HPDE6-E6E7 (cell line): ENCODE data around the gene CHST12.
"Not testable (repeated sequence)": the region's sequence is repeated elsewhere in the genome, so short reads cannot be mapped to it uniquely, and the experiment has no call there.

Experiments used
- DNase-seq: peaks from one replicate; pipeline ENCODE4 v3.0.0; 2011; ENCODE audit warnings: missing footprints; ENCODE audit errors: extremely low spot score

CHST12 gene

DNA sequence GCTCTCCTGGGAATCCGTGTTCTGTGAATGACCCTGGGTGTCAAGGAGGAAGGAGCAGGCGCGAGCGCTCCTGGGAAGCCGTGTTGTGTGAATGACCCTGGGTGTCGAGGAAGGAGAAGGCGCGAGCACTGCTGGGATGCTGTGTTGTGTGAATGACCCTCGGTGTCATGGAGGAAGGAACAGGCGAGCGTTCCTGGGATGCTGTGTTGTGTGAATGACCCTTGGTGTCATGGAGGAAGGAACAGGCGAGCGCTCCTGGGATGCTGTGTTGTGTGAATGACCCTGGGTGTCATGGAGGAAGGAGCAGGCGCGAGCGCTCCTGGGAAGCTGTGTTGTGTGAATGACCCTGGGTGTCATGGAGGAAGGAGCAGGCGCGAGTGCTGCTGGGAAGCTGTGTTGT lies 25.3 kb upstream of the CHST12 start:
- not testable (repeated sequence) for DNase-seq

DNA sequence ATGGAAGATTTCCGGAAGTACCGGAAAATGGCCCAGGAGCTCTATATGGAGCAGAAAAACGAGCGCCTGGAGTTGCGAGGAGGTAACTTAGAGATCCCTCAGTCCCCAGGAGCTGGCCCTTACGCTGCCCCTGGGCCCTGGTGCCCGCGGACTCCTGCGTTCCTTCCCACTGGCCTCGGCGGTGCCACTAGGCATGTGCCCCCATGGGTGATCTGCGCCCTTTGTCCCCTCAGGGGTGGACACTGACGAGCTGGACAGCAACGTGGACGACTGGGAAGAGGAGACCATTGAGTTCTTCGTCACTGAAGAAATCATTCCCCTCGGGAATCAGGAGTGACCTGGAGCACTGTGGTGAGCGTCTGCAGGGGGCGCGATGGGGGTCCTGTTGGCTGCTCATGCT lies 24.2 kb upstream of the CHST12 start:
- DNase-seq = no peak

DNA sequence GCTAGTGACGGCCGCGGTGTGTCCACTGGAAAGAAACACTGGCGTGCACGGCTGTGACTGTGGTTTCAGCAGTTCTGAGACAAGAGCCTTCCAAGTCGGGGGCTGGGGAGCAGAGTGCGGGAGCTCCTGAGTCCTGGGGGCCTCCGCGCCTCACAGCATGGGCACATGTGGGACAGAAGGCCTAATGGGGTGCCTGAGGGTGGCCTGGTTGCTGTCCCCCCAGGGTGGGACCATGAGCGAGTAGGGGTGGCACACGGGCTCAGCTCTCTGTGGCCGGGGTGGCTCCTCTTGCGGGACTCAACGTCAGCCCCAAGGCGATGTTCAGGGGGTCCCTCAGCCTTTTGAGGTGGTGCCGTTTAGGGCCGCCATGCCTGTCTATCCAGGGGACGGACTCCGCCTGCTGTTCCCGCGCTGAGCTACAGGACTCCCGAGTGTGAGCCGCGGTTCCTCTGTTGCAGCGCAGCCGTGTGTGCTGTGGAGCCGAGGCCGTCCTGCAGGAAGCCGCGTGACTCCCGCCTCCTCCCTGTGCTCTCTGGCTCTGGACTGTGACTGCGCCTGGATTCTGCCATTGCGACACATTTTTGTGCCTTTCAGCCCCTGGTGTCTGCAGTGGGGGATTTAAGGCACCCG lies 23.5 kb upstream of the CHST12 start:
- DNase-seq = no peak

DNA sequence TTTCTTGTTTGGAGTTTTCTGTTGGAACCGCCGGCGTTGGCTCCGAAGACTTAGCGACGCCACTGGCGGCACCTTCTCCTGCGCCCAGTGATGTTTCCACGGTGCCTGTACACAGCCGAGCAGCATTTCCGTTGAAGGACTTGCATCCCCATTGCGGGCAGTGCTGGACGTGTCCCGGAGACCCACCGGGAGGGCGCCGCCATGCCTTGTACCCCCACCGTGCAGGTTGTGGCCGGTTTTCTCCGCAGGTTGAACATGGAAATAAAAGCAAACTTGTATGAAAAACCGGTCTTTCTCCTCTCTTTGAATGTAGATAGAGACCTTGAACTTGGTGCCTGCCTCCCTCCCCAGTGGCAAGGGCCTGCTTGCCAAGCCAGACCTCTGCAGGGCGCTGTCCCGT lies 22.9 kb upstream of the CHST12 start:
- DNase-seq = no peak

DNA sequence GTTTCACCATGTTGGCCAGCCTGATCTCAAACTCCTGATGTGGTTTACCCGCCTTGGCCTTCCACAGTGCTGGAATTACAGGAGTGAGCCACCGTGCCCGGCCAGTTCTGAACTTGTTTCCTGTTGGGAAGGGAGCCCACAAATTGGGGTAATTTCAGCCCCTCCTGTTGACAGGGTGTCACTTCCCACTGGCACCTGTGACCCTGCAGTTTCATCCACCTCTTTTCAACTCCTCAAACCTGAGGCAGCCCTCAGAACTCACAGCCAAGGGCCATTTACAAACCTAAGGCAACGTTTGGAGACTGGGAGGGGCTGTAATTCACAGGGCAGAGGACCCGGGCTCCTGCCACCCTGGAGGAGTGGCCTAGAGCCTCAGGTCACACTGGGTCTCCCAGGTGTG lies 22.2 kb upstream of the CHST12 start:
- DNase-seq = no peak

DNA sequence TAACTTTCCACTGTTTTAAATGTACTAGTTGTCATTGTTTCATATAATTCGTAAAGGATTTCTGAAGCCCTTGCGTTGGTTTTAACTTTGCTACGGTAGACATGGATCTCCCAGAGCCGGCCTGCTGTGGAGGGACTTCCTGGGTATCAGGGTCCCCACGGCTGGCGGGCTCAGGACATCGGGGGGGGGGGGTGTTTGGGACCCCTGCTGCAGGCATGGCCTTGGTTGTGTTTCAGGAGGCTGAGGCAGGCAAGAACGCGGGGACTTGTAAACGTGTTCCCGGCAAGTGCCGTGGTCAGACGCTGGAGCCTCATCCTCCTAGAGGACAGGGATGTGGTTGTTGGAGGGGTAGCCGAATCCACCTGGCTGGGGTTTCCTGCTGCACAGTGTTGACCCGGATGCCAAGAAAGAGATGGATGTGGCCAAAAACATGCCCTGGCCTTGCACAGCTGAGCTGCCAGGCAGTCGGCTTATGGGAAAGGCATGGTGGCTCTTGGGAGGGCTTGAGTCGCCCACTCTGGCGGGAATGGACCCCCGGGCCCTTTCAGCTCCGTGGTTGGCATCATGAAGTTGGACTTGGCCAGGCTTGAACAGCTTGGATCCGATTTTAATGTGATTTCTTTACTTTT lies 21.4 kb upstream of the CHST12 start:
- DNase-seq = no peak

DNA sequence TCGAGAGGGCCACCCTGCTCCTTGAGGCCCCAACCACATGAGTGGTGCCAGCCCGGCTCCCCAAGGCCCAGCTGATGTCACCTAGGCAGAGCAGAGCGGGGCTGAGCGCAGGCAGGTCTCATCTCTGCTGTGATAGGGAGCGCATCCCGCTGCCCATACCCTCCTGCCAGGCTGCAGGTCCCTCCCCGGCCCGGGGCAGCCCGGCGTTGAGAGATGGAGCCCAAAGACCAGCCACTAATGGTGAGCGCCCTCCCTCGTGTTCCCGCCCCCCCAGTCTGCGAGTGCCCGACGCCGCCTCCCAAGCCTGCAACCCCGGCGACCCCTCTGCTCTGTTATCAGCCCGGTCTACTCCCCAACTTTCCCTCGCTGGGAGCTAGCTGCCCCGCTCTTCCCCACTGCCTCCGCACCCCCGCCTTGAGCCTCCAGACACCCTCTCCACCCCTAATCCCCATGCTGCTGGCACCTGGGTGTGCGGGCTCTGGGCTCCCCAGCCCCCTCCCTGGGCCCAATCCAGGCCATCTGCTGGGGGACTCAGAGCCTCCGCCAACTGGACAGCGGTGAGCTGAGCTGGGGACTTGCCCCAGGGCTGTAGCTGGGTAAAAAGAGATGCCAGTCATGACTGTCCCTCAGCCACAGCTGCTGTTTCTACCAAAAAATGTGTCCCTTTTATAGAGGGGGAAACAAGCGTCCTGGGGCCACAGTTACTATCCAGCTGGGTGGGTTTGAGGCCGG lies 19.7 kb upstream of the CHST12 start:
- no peak for DNase-seq

DNA sequence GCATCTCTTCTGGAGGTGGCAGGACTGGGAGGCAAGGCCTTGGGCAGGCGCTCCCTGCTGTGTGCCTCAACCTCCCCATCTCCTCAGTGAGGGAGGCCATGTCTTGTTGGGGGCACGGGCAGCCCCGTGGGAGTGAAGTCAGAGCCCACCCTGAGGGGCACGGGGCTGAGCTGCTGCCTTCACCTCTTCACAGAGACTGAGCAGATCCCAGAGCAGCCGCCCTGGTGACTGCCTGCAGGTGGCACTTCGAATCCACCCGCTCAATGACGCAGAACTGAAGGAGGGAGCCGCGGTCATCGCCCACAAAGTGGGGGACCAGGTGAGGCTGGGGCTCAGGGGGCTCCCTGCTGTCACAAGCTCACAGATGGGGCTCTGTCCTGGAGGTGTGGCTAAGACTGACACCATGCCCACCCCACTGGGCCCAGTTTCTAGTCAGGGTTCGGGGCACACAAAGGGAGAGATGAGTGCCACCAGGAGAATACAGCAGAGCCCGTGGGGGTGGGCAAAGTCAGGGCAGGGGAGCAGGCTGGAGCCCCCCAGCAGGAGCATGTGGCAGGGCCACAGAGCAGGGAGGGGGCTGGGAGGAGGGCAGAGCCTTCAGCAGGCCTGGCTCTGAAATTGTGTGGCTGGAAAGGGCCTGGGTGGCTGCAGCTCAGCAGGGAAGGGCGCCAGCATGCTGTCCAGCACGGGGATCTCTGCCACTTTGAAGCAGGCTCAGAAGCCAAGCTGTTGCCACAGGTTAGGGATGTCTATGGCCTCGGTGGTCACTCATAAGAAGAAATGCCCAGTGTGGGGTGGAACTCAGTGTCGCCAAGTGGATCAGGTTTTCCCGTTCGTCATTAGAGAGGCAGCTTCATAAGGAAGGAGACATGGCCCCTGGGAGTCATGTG lies 18.8 kb upstream of the CHST12 start:
- DNase-seq = no peak

DNA sequence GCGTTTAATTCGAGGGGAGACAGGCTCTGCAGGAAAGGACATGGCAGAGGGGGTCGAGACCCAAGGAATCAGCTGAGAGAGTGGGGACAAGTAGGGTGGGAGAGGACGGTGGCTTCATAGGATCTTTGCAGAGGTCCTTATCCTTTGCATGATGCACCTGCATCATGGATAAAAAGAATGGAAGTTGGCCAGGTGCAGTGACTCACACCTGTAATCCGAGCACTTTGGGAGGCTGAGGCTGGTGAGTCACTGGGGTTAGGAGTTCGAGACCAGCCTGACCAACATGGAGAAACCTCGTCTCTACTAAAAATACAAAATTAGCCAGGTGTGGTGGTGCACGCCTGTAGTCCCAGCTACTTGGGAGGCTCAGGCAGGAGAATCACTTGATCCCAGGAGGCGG lies 17.3 kb upstream of the CHST12 start:
- DNase-seq = not testable (repeated sequence)

DNA sequence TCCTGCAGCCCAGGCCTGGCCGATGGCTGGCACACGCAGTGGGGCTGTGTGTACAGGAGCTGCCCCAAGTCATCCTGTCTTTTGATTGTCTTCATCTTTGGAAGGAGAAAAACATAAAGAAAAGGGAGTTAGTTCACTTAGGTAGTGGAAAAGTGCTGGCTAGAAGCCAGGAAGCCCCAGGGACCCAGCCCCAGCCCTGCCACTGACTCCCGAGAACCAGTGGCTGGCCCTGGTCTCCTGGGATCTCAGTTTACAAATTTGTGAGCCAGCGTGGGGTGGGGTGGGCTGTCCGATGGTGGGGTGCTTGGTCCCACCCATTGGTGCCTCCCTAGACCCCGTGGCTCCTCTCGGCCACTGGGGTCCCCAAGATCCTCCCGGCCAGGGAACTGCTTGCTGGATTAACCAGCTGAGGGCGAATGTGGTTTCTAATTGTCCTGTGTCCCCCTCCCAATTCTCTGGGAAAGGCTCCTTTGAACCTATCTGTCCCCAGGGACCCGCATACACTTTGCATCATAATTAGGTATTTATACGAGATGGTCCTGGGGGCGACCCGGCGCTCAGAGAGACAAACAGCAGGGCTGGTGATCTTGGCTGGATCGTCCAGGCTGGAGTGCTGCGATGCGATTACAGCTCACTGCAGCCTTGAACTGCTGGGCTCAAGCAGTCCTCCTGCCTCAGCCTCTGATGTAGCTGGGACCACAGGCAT lies 16.3 kb upstream of the CHST12 start:
- DNase-seq = no peak

DNA sequence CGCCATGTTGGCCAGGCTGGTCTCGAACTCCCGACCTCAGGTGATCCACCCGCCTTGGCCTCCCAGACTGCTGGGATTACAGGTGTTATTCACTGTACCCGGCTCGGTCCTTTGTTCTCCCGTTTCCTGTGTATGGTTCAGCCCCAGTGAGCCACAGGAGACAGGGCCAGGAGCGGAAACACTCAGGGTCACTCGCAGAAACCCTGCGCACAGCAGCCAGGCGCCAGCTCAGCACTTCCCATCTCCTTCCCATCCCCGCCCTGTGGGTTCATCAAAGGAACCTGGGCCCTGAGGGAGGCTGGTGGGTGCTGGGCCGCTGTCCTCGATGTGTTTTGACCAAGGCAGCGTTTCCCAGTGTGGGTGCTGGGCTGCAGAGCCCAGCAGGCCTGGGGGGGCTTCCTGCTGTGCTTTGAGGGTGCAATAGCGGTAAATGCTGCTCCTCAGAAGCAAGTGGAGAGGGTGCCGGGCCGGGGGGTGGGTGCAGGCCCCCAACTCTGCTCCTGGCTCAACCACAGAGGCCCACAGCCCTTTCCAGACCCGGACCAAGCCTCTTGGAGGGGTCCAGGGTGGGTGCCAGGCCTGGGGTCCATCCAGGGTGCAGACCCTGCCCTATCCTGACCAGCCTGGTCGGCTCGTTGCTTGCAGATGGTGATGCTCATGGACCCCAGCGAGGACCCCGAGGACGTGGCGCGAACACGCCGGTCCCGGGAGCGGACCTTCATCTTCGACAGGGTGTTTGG lies 15.3 kb upstream of the CHST12 start:
- DNase-seq = no peak

DNA sequence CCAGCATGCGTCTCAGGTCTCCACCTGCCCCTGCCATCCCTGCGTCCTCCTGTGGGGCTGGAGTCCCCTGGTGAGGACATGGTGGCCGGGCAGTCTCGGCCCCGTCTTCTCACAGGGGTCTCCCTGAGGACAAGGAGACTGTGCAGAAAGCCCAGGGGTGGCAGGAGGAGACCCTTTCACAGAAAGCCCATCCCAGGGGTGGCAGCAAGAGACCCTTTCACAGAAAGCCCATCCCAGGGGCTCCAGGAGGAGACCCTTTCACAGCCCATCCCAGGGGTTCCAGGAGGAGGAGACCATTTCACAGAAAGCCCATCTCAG lies 14.8 kb upstream of the CHST12 start:
- no peak for DNase-seq

DNA sequence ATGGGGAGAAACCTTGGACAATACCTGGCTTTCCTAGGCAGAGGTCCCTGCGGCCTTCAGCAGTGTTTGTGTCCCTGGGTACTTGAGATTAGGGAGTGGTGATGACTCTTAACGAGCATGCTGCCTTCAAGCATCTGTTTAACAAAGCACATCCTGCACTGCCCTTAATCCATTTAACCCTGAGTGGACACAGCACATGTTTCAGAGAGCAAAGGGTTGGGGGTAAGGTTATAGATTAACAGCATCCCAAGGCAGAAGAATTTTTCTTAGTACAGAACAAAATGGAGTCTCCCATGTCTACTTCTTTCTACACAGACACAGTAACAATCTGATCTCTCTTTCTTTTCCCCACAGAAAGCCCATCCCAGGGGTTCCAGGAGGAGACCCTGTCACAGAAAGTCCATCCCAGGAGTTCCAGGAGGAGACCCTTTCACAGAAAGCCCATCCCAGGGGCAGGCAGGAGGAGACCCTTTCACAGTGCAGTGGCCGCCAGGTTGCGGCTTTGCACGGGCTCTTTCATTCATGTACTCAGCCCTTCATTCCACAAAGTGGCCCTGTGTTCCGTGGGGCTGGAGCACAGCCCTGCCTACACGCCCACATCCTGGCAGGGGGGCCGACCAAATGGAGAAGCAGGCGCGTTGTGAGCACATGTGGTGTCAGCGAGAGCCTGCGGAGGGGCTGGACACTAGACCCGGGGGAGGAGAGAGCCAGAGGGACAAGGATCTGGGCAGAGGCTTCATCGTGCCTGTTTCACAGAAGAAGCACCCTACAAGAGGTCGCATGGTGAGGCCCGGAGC lies 13.2 kb upstream of the CHST12 start:
- not testable (repeated sequence) for DNase-seq

DNA sequence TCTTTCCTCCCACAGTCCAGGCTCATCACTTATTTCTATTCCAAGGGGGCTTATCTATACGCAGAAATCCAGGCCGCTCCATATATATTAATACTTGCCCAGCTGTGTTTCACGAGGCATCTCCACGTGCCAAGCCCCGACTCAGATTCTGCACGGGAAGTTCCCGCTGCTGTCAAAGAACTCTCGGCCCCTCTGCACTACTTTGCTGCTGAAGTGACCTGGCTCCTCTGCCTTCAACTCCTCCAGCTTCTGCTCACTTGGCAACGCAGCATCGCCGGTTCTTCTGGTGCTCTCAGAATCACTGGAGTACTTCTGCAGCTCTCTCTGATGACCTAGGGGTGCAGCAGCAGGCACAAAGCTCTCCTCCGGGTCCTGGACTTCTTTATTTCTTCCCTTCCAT lies 9.7 kb upstream of the CHST12 start:
- no peak for DNase-seq

DNA sequence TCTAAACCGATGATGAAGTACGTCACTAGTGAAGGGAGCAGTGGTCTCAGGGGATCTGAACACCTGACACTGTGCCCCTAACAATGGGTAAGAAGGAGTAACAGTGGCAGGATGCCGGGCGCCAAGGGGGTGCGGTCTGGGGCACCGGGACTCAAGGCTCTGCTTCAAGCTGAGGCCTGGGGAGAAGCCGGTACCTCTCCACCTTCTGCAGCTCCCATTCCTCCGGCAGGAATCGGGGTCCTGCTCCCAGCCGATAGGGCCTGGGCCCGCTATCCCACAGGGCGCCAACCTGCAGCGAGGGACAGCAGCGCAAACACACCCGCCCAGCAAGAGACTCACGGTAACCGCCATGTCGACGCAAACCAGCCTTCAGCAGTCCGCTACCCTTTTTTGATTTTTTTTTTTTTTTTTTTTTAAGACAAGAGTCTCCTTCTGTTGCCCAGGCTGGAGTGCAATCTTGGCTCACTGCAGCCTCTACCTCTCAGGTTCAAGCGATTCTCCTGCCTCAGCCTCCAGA lies 8.8 kb upstream of the CHST12 start:
- DNase-seq = no peak

DNA sequence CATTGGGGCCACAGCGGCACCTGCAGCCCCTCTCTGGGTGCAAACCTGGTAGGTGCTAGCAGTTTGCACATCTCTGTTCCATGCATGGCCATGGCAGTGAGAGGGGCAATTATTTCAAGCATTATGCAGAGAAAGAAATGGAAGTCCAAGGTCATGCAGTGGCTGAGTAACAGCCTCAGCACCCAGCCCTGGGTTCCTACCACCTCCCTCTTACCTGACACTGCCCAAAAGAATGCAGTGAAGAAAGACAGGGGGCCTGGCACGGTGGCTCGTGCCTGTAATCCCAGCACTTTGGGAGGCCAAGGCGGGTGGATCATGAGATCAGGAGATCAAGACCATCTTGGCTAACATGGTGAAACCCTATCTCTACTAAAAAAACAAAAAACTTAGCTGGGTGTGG lies 4.9 kb upstream of the CHST12 start:
- no peak for DNase-seq

DNA sequence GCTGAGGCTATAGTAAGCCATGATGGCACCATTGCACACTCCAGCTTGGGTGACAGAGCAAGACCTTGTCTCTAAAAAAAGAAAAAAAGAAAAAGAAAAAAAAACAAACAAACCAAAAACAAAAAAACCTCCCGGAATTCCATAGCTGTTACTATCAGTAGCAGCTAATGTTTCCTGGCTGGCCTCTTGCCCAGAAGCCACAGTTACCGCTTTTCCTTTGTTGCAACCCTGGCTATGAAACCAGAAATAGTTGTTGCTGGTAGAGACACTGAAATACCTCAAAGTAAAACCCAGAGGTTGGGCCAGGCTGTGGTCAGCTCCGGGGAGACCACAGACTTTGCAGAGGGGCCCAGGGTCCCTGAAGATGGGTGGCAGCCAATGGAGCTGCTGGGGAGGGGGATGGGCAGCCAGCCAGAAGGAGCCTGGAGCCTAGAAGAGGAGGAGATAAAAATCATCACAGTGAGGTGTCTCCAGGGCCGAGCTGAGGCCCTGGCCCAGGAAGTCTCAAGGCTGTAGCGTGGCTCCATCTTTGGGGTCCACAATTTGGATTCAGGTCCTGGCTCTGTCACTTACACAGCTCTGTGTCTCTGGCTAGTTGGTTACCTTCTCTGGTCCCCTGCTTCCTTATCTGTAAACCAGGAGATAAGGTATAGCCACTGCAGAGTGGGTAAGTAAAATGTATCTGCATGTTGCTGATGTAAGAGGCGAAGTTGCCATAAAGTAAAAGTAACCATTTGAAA lies 3.4 kb upstream of the CHST12 start:
- peak; percentile 79 for DNase-seq

DNA sequence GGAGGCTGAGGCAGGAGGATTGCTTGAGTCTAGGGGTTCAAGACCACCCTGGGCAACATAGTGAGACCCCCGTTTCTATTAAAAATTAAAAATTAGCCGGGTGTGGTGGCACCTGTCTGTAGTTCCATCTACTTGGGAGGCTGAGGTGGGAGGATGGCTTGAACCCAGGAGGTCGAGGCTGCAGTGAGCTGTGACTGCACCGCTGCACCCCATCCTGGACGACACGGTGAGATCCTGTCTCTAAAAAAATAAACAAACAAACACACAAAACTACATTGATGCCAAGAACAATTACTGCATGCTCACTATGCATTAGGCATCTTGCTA lies 761 bp upstream of the CHST12 start:
- DNase-seq = no peak
